ENCODE data around the gene CEMP1.
"Not testable (repeated sequence)": the region's sequence is repeated elsewhere in the genome, so short reads cannot be mapped to it uniquely, and the experiment has no call there.

CEMP1 gene

GRCh38 chr16:2534335-2534734 is 3.1 kb upstream of the CEMP1 start:
- not testable (repeated sequence) for DNase-seq

GRCh38 chr16:2533912-2534311 is 2.7 kb upstream of the CEMP1 start:
- no peak for DNase-seq

- not testable (repeated sequence) for DNase-seq
Observed at GRCh38 chr16:2533142-2533755, 2.0 kb upstream of the CEMP1 start.

- peak; percentile 95 for DNase-seq
Observed at GRCh38 chr16:2532494-2533141, 1.4 kb upstream of the CEMP1 start.

- peak; percentile 100 for DNase-seq
Observed at GRCh38 chr16:2531696-2532493, 687 bp upstream of the CEMP1 start.

- DNase-seq = no peak
Observed at GRCh38 chr16:2530629-2531318, 434 bp downstream of the CEMP1 start.

- no peak for DNase-seq
Observed at GRCh38 chr16:2529961-2530628, 1.1 kb downstream of the CEMP1 start.

GRCh38 chr16:2529061-2529931 is 1.9 kb downstream of the CEMP1 start:
- no peak for DNase-seq

- DNase-seq = no peak
Observed at GRCh38 chr16:2528161-2529060, 2.8 kb downstream of the CEMP1 start.

GRCh38 chr16:2527784-2528100 is 3.5 kb downstream of the CEMP1 start:
- DNase-seq = no peak

- no peak for DNase-seq
Observed at GRCh38 chr16:2527071-2527783, 4.0 kb downstream of the CEMP1 start.

- DNase-seq = no peak
Observed at GRCh38 chr16:2526135-2526534, 5.1 kb downstream of the CEMP1 start.

GRCh38 chr16:2524339-2524938 is 6.8 kb downstream of the CEMP1 start:
- DNase-seq = no peak

GRCh38 chr16:2523801-2524231 is 7.4 kb downstream of the CEMP1 start:
- no peak for DNase-seq

- peak; percentile 75 for DNase-seq
Observed at GRCh38 chr16:2520784-2521531, 10.2 kb downstream of the CEMP1 start.

- peak; percentile 96 for DNase-seq
Observed at GRCh38 chr16:2520097-2520783, 11.0 kb downstream of the CEMP1 start, which contains the start of gene AMDHD2. Gene AMDHD2 (plus strand): TSS chr16:2520371. CDS start chr16:2520459, 88 bp downstream.

GRCh38 chr16:2519711-2520080 is 11.5 kb downstream of the CEMP1 start:
- DNase-seq = no peak
